HG03521 (cell line): ENCODE measurements around the gene ST8SIA1.
"Not testable (repeated sequence)": the region's sequence is repeated elsewhere in the genome, so short reads cannot be mapped to it uniquely, and the experiment has no call there.

Experiments used
- ATAC-seq: cut with Tn5 transposase; IDR thresholded peaks from one replicate; pipeline ENCODE4 v1.9.1; 2021; ENCODE audit warnings: mild to moderate bottlenecking, moderate library complexity; ENCODE audit not compliant: unreplicated experiment

ST8SIA1 gene, protein sequence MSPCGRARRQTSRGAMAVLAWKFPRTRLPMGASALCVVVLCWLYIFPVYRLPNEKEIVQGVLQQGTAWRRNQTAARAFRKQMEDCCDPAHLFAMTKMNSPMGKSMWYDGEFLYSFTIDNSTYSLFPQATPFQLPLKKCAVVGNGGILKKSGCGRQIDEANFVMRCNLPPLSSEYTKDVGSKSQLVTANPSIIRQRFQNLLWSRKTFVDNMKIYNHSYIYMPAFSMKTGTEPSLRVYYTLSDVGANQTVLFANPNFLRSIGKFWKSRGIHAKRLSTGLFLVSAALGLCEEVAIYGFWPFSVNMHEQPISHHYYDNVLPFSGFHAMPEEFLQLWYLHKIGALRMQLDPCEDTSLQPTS

DNA sequence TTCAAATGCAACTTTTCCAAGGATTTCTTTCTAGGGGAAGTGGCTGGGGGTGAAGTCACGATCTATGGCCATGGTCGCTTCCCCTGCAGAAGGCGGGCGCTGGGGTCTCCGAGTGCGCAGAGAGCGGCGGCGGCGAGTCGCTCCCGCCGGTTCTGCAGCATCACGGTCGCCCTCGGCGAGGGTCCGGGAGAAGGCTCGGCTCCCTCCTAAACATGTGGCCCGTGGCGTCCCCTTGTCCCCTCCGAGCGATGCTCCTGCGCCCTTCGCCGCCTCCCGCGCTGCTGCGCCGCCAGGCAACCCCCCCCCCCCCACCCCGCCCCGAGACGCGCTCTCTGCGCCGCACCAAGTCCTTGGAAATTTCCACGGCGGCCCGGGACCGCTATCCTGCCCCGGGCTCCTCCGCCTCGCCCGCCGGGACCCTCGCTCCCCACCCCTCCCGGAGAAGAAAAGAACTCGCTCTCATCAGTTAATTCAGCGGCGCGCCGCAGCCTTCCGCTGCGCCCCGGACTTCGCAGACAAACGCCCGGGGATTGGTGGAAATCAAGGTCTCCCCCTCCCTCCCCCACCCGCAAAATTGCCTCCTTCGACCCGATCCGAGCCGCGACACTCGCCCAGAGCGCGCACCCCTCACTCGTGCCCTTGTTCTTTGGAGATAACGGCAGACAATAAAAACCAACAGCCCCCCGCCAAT is at the start of gene ST8SIA1:
Gene ST8SIA1 (minus strand): TSS at position 298 of the 691 bp plus-strand sequence. CDS start 475 bp downstream, outside the sequence.
- ATAC-seq, result peak; percentile 20

DNA sequence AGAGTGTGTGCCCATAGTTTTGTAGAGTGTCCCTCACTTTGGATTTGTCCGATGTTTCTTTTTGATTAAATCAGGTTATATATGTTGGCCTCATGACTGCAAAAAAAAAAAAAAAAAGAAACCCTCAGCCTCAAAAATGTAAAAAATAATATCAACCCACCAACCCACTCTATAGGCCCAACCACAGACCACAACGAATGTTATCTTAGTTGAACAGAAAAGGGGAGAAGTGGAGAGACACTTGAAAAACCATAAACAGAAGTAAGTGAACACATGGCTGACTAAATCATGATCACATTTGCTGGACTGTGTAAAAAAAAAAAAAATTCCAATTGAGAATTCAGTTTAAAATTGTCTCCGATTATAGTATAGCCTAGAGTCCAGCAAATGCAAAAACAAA is 45.5 kb upstream of the ST8SIA1 start:
- no peak for ATAC-seq

DNA sequence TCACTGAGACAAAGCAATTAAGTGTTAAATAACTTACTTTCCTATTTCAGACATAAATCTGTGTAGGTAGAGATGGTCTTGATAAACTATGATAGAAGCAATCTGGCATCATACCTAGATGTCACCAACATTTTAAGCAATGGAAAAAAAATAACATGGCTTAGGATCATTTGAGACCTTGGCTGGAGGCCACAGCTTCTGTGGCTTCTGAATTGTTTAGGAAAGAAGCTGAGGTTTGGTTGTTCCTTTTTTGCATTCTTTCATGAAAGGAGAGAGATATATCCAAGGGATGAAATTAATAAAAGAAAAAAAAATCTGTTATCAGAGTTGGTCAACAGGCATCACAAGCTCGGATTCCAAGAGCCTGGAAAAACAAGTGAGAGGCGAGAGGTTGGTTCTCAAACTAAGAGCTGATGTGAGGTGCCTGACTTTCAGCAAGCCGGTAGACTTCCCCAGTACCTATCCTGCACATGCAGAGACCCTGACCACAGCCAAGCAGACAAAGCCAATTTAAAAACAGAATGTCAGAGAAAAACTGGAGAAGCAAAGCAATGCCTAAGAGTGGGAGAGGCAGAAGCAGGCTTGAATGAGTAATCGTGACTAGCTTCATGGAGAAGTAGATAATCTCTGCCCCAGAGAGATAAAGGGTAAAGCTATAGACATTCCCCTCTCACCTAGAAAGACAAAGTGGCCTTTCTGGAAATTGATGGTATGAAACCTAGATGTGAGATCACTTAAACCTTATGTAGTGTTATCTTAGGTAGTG is 43.4 kb upstream of the ST8SIA1 start:
- ATAC-seq, result no peak

DNA sequence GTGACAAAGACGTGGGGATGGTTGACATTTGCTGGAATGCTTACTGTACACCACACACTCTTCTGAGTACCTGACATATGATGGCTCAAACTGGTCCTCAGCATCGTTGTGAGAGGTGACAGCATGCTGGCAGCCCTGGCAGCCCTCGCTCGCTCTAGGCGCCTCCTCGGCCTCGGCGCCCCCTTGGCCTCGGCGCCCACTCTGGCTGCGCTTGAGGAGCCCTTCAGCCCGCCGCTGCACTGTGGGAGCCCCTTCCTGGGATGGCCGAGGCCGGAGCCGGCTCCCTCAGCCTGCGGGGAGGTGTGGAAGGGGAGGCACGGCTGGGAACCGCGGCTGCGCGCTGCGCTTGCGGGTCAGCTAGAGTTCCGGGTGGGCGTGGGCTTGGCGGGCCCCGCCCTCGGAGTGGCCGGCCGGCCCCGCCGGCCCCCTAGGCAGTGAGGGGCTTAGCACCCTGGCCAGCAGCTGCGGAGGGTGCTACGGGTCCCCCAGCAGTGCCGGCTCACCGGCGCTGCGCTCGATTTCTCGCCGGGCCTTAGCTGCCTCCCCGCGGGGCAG is 42.2 kb upstream of the ST8SIA1 start:
- ATAC-seq, result not testable (repeated sequence)

DNA sequence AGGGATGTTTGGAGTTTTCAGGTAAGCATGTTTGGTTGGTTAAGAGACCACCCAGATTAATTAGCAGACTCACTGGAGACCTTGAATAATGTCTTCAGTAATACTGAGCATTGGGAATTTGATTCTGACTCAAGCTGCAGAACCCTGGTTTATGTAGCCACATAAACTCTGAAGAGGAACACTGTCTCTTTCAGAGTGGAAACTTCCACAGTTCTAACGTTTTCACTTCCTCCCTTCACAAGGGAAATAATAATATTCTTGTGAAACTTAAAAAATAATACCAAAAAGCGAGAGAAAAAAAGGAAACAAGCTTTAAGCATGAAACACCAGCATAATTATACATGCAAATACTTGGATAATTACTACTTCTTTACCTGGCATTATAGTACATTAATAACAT is 40.0 kb upstream of the ST8SIA1 start:
- ATAC-seq, result no peak

DNA sequence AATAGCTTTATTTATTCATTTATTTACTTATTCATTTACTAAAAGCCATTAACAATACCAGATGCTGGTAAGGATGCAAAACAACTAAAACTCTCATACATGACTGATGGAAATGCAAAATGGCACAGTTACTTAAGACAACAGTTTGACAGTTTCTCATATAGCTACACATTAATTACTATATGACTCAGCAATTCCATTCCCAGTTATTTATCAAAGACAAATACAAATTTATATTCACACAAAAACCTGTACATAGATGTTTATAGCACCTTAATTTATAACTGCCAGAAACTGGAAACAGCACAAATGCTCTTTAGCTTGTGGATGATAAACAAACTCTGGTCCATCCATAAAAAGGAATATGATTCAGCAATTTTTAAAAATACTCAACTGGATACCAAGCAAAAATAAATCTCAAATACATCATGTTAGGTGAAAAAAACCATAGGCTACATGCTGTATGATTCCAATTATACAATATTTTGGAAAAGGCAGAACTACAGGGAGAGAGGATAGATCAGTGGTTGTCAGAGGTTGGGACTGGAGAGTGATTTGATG is 37.9 kb upstream of the ST8SIA1 start:
- no peak for ATAC-seq

DNA sequence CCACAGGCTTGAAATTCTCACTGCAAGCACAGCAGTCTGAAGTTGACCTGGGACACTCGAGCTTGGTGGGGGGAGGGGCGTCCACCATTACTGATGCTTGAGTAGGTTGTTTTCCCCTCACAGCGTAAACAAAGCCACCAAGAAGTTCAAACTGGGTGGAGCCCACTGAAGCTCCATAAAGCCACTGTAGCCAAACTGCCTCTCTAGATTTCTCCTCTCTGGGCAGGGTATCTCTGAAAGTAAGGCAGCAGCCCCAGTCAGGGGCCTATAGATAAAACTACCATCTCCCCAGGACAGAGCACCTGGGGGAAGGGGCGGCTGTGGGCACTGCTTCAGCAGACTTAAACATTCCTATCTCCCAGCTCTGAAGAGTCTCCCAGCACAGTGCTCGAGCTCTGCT is 31.7 kb upstream of the ST8SIA1 start:
- ATAC-seq, result no peak

DNA sequence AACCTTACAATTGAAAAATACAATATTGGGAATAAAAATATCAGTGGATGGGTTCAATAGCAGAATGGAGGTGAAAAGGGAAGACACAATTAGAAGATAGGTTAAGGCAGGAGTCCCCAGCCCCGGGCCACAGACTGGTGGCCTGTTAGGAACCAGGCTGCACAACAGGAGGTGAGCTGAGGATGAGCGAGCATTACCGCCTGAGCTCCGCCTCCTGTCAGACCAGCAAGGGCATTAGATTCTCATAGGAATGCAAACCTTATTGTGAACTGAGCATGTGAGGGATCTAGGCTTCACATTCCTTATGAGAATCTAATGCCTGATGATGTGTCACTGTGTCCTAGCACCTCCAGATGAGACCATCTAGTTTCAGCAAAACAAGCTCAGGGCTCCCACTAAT is 27.3 kb upstream of the ST8SIA1 start:
- ATAC-seq, result no peak

DNA sequence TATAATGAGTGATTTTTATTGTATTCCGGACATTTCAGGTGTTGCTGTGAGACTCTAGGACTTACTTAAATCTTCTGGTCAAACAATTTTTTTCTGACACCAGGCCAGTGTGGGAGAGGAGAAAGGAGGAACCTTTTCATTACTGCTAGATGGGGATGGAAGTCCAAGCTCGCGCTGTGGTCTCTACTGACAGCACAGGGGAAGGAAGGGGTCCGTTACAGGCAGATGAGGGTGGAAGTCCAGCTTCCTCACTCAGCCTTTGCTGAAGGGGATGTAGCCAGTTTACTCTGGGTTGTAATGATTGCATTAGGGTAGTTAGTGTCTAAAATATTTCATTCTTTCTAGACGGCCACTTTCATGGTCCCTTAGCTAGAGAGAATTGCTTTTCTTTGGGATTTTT is 26.3 kb upstream of the ST8SIA1 start:
- ATAC-seq, result no peak

DNA sequence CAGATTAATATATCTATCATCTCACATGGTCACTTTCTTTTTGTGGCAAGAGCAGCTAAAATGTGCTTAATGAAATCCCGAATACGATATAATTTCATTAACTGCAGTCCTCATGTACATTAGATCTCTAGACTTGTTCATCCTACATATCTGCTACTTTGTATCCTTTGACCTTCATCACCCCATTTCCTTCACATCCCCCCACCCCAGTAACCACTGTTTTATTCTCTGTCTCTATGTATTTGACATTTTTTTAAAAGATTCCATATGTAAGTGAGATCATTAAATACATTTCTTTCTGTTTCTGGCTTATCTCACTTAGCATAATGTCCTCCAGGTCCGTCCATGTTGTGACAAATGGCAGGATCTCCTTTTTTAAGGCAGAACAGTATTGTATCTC is 23.0 kb upstream of the ST8SIA1 start:
- no peak for ATAC-seq

DNA sequence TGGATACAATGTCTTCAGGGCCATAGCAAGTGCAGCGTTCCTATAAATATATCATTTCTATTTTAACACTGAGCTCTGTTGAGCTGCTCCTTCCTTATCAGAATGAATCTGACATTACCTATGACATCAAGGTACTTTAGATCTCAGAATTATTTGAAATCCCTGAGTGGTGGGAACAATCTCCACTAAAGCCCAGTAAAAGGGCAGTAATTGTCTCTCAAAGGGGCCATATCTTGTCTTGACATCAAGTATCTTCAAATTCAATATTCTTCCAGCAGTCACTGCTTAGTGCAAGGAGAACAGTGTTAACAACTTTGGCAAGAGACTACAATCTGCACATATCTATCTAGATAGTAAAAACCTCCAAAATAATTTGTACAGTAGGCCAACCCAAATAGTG is 21.7 kb upstream of the ST8SIA1 start:
- ATAC-seq, result no peak

DNA sequence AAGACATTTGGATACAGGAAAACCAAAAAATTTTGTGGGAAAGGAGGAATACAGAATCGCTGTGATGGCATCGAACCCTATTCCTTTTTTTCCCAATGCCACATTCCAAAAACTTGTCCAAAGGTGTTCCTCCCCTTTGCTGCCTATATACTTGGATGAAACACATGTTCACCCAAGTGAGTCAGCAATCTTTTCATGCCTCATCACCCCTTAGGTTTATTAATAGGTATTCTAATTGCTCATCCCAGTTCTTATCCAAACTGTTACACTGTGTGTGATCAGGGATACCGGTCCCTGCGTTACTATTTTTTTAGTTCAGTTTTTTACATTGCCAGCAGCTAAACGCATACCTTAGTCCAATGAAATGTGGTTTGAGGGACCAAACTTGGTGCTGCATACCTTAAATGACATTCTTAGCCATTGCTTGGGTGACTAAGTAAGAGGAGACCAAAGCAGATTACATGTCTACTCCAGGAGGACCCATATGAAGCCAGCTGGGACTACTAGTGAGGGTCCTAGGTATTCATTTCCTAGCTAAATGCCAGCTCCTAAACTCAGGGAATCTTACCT is 20.6 kb upstream of the ST8SIA1 start:
- ATAC-seq, result no peak

DNA sequence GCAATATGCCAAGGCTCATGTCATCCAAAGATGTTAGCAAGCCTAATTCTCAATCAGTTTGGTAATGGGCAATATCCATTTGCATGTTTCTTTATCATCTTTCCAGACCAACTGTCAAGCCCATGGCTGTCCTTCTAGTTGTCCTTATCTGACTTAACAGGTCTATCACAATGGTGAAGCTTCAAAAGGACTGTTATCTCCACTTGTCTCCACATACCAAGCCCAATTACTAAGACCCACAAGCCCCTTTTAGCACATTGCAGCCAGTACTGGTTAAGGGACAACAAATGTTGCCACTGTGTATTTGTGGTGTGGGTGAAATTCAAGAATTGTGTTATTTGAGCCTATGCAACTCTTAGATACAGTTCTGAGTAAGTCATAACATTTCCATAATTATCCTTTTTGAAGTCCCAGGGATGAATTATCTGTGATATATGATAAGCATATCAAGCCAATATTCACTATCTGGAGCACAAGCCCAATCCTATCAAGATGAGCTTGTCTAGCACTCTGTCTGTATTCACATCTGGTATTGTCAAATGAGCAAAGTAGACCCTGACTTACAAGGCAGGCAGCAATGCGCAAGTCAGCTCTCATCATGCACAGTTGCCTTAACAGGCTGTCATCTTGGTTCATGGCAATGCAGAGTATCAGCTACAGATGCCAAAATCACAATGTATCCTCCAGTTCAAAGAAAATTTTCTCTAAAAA is 19.3 kb upstream of the ST8SIA1 start:
- ATAC-seq, result no peak

DNA sequence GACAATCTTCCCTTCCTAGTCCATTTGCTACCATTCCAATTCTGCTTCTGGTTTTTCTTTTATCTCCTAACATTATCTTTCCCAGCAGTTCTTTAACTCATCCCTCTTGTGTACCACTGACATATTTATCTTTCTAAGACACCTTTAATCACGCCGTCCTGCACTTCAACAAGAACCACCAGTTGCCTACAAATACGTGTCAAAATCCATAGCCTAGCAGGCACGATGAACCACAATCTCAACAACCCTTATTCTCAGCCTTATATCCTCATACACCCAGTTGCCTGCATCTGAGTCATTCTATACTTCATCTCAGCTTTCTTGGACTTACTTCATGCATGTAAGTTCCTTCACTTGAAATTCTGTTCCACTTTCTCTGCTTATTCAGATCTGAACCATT is 16.4 kb upstream of the ST8SIA1 start:
- ATAC-seq, result no peak

DNA sequence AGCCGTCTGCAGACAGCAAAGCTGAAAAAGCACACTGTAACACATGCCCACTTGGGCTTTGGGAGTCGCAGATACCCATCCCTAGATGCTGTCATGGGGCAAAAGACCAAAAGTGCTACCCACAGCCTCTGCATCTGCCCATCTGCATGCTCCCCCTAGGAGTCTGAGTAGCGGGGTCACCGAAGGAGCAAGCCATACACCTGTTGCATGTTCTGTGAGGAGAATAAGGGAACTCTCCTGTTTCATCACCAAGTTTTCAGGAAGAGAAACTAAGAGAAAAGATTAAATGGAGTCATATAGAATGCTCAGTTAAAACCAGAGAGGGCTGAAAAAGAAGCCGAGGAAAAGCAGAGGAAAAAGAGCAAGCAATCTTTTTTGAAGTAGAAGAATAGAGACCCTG is 13.7 kb upstream of the ST8SIA1 start:
- ATAC-seq, result no peak

DNA sequence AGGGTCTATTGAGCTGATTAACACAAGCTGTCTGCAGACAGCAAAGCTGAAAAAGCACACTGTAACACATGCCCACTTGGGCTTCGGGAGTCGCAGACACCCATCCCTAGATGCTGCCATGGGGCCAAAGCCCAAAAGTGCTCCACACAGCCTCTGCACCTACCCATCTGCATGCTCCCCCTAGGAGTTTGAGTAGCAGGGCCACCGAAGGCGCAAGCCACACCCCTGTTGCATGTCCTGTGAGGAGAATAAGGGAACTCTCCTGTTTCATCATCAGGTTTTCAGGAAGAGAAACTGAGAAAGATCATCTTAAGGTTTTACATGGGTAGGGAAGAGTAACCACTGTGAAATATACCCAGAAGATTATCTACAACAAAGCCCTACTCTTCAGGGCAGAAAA is 5.6 kb upstream of the ST8SIA1 start:
- ATAC-seq, result no peak

DNA sequence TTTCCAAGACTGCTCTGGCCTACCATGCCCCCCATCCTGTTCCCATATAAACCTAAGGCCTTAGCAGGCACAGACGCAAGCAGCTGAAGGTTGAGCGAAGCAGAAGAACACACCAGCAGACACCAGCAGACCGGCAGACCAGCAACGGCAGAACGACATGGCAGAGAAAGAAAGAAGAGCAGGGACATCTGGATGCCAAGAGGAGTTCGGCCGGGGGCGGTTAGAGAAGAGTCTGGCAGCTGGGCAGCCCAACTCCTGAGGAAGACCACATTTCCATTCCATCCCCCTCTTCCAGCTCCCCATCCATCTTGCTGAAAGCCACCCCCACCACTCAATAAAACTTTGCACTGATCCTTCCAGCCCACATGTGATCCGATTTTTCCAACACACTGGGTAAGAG is 5.2 kb upstream of the ST8SIA1 start:
- ATAC-seq, result no peak

DNA sequence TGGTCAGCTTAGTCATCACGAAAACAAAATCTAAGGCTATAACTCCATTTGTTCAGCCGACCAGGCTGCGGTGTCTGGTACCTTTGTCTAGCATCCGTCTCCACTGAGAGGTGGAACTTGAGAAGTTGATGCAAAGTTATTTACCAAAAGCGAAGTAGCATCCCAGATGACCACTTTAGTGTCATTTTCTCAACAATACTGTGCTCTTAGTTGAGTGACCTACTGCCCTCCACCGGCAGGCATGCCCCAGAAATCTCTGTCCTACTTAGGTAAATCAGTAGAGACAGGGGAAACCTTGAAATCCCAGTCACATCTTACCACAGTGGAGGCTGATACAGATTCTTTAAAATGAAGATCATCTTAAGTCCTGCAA is 1.3 kb upstream of the ST8SIA1 start:
- no peak for ATAC-seq

DNA sequence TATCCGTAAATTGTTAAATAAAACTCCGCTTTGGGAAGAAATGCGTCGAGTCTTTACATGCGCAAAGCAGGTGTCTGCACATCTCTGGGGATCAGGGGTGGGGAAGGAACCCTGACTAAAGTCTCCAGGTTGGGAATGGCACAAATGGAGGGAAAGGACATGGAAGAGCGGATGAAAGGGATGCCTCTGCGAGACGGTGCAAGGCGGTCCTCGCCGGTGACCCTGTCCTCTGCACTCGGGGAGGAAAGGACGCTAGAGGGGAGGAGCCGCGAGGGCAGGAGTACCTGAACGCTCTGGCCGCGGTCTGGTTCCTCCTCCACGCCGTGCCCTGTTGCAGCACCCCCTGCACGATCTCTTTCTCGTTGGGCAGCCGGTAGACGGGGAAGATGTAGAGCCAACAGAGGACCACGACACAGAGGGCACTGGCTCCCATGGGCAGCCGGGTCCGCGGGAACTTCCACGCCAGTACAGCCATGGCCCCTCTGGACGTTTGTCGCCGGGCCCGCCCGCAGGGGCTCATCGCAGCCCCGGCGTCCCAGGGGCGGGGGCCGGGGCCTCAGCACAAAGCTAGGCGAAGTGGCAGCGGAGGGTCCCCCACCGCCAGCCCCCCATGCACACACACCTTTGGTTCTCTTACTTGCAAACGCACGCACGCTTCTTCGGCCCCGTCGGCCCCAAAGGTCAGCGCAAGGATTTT is 646 bp downstream of the ST8SIA1 start:
- no peak for ATAC-seq
